Hepatocyte (in vitro differentiated cells): ENCODE results near the gene CDCP1. TPM values are rescaled to one million over a fixed set of nuclear protein-coding genes. Genes with fewer than 3 reads are reported as not detected.

Source experiments
- DNase-seq: peaks from one replicate; pipeline ENCODE4 v3.0.0-alpha.2; 2016; ENCODE audit warnings: low spot score
- H2AFZ ChIP-seq: fragments of 200-600 bp; sonication (generic); 2 replicates; pipeline ENCODE4 v1.6.0; 2016; ENCODE audit warnings: antibody characterized with exemption, mild to moderate bottlenecking
- H3K27ac ChIP-seq: fragments of 200-600 bp; sonication (generic); 2 replicates; pipeline ENCODE4 v1.5.1; 2016; ENCODE audit warnings: mild to moderate bottlenecking
- H3K27me3 ChIP-seq: fragments of 200-600 bp; sonication (generic); 2 replicates; pipeline ENCODE4 v1.6.1; 2016
- H3K36me3 ChIP-seq: fragments of 200-600 bp; sonication (generic); replicated peaks from 2 replicates; pipeline ENCODE4 v1.5.1; 2016; ENCODE audit warnings: low read depth; ENCODE audit not compliant: insufficient read depth
- H3K4me1 ChIP-seq: fragments of 200-600 bp; sonication (generic); 2 replicates; pipeline ENCODE4 v1.5.1; 2016; ENCODE audit warnings: mild to moderate bottlenecking, moderate library complexity; ENCODE audit not compliant: insufficient read depth
- H3K4me2 ChIP-seq: fragments of 200-600 bp; sonication (generic); 2 replicates; pipeline ENCODE4 v1.6.0; 2016
- H3K4me3 ChIP-seq: fragments of 200-600 bp; sonication (generic); 2 replicates; pipeline ENCODE4 v1.5.1; 2016; ENCODE audit warnings: mild to moderate bottlenecking
- H3K79me2 ChIP-seq: fragments of 200-600 bp; sonication (generic); 2 replicates; pipeline ENCODE4 v1.6.0; 2017; ENCODE audit warnings: mild to moderate bottlenecking
- H3K9me2 ChIP-seq: fragments of 200-600 bp; sonication (generic); replicated peaks from 2 replicates; pipeline ENCODE4 v1.6.0; 2017; ENCODE audit warnings: mild to moderate bottlenecking; ENCODE audit not compliant: insufficient read depth
- H3K9me3 ChIP-seq: fragments of 200-600 bp; sonication (generic); 2 replicates; pipeline ENCODE4 v1.5.1; 2016; ENCODE audit warnings: low read depth, mild to moderate bottlenecking
- H4K20me1 ChIP-seq: fragments of 200-600 bp; sonication (generic); 2 replicates; pipeline ENCODE4 v1.6.0; 2016; ENCODE audit warnings: mild to moderate bottlenecking; ENCODE audit not compliant: insufficient read depth, poor library complexity, severe bottlenecking
- EZH2 ChIP-seq: fragments of 200-600 bp; sonication (generic); IDR thresholded peaks from 2 replicates; pipeline ENCODE4 v1.6.1; 2016; ENCODE audit warnings: antibody characterized with exemption, mild to moderate bottlenecking, borderline replicate concordance
- EZH2phosphoT487 ChIP-seq: fragments of 200-600 bp; sonication (generic); IDR thresholded peaks from one replicate; pipeline ENCODE4 v1.6.1; 2018; ENCODE audit warnings: antibody characterized with exemption, mild to moderate bottlenecking, low read depth, moderate library complexity; ENCODE audit not compliant: unreplicated experiment, severe bottlenecking
- WGBS: methylation state at CpG from one replicate; pipeline ENCODE4 v1.1.6; 2016; ENCODE audit warnings: low lambda C conversion rate; ENCODE audit errors: missing lambda C conversion rate; 5-methylcytosine and 5-hydroxymethylcytosine counted together
- polyA plus RNA-seq: library from polyadenylated mRNA; unstranded; fragments of >200 nt; fragmentation: Nextera tagmentation; extraction: Ambion mirVana; gene quantifications from 2 replicates; pipeline ENCODE4 v1.2.1, GENCODE V29; 2016
- total RNA-seq: library from RNA; depleted of rRNA; stranded (reverse); fragments of >200 nt; gene quantifications from 2 replicates; pipeline ENCODE4 v1.2.3, GENCODE V29; 2014
- TF ChIP-seq, protein P1 (sequence below): fragments of 200-600 bp; sonication (generic); IDR thresholded peaks from 2 replicates; pipeline ENCODE4 v1.5.1; 2016; ENCODE audit warnings: antibody characterized with exemption, mild to moderate bottlenecking; ENCODE audit not compliant: poor library complexity

CDCP1 gene
- total and polyA plus RNA-seq, 2 experiments from 2014 or later = 4.8 to 7.0 TPM

DNA sequence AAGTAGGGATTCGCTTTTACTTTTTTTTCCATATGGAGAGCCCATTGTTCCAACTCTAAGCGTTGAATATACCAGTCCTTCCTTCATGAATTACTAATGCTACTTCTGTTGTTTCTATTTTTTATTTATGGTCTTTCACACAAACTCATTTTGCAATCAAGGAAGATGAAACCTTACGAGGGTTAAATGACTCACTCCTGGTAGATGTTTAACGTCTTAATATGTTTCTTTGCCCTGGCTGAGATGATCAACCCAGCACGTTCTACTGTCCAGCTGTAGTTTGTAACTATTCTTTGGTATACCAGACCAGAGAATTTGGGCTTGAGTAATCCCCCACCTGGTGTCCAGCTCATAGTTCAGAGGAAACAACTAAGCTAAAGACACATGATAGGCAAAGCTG is 23.1 kb downstream of the CDCP1 start:
- no peak overlapping the region for H2AFZ ChIP-seq
- 60% methylated on average over 5 of the region's 5 CpGs for WGBS
- H4K20me1 ChIP-seq = no peaks in the 10 kb centered on the region
- peak overlapping the region; percentile 82 for H3K27ac ChIP-seq
- peaks cover 2% of the 10 kb centered on the region for H3K79me2 ChIP-seq
- peak; percentile 54 for DNase-seq
- no peaks in the 10 kb centered on the region for H3K9me2 ChIP-seq
- TF ChIP-seq EZH2 (no peak), EZH2phosphoT487 (no peak)
- TF ChIP-seq, protein P1, sequence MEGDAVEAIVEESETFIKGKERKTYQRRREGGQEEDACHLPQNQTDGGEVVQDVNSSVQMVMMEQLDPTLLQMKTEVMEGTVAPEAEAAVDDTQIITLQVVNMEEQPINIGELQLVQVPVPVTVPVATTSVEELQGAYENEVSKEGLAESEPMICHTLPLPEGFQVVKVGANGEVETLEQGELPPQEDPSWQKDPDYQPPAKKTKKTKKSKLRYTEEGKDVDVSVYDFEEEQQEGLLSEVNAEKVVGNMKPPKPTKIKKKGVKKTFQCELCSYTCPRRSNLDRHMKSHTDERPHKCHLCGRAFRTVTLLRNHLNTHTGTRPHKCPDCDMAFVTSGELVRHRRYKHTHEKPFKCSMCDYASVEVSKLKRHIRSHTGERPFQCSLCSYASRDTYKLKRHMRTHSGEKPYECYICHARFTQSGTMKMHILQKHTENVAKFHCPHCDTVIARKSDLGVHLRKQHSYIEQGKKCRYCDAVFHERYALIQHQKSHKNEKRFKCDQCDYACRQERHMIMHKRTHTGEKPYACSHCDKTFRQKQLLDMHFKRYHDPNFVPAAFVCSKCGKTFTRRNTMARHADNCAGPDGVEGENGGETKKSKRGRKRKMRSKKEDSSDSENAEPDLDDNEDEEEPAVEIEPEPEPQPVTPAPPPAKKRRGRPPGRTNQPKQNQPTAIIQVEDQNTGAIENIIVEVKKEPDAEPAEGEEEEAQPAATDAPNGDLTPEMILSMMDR = no peak
- H3K4me2 ChIP-seq = peak overlapping the region; percentile 50
- H3K9me3 ChIP-seq = no peaks in the 10 kb centered on the region
- no peaks in the 10 kb centered on the region for H3K36me3 ChIP-seq
- H3K4me3 ChIP-seq = no peak overlapping the region
- H3K27me3 ChIP-seq = no peaks in the 10 kb centered on the region
- peaks cover 18% of the 10 kb centered on the region for H3K4me1 ChIP-seq

DNA sequence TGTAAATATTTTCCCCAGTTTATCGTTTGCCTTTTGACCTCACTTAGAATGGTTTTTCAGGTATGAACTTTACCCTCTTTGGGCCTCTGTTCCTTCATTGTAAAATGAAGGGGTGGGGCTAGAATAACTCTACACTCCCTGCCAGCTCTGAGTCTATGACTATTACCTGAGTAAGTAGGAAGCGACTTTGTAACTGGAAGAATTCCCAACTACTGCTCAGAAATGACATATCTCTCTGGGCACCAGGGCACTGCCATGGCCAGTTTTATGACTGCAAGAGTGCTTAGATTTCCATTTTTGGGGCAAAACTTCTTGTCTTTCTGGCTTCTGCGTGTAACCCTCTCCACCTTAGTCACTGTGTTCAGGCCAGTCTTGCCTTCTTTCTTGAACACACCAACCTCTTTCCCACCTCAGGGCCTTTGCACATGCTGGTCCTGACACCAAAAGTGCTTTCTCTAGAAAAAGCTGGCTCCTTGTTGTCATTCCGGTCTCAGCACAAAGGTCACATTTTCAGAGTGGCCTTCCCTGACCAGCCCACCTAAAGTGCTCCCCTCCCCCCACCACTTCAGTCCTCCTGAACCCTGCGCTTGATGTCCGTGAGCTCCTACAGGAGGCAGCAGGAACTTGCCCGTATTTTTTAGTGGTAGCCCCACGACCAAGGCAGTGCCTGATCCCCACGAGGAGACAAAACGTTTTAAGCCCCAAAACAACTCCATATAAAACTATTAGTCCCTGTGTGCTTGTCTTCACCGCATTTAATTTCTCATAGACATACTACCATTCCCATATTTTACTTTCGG is 25.6 kb downstream of the CDCP1 start:
- peak overlapping the region; percentile 88 for H3K27ac ChIP-seq

DNA sequence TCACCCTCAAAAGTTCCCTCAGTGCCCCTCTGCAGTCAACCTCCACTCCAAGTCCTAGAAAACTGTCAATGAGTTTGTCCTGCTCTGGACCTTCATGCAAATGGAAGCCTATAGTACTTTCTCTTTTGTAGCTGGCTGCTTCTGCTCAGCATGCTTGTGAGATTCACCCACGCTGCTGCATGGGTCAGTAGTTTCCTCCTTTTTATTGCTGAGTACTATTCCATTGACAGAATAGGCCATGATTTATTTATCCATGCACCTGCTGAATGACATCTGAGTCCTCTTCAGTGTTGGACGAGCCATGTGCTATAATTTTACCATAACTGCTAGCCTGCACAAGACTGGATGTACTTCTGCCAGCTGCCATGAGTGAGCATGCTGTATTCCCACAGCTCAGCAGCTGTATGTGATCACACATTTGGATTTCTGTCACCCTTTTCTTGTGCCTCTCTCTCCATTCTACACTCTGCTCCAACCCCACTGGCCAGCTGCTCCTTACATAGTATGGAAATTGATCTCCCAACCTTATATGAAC is 26.3 kb downstream of the CDCP1 start:
- DNase-seq = no peak
- Histone ChIP-seq H3K4me3 (no peak overlapping the region), H3K9me2 (no peaks in the 10 kb centered on the region), H3K27ac (peak overlapping the region; percentile 88), H3K4me1 (peaks cover 18% of the 10 kb centered on the region), H4K20me1 (no peaks in the 10 kb centered on the region), H3K4me2 (peak overlapping the region; percentile 29), H3K9me3 (no peaks in the 10 kb centered on the region), H3K27me3 (no peaks in the 10 kb centered on the region), H3K79me2 (no peaks in the 10 kb centered on the region), H2AFZ (no peak overlapping the region), H3K36me3 (no peaks in the 10 kb centered on the region)
- WGBS = 75% methylated on average over 2 of the region's 2 CpGs
- TF ChIP-seq, protein P1 = no peak
- TF ChIP-seq EZH2 (no peak), EZH2phosphoT487 (no peak)

More for the DNA sequence above, 25.6 kb downstream of the CDCP1 start:
- peaks cover 18% of the 10 kb centered on the region for H3K4me1 ChIP-seq
- H3K27me3 ChIP-seq = no peaks in the 10 kb centered on the region
- WGBS = 83% methylated on average over 12 of the region's 12 CpGs
- TF ChIP-seq EZH2 (no peak), EZH2phosphoT487 (no peak)
- TF ChIP-seq, protein P1 = no peak
- no peaks in the 10 kb centered on the region for H3K9me3 ChIP-seq
- H4K20me1 ChIP-seq = no peaks in the 10 kb centered on the region
- peak; percentile 70 for DNase-seq
- no peaks in the 10 kb centered on the region for H3K9me2 ChIP-seq
- H3K4me3 ChIP-seq = no peak overlapping the region
- no peaks in the 10 kb centered on the region for H3K79me2 ChIP-seq
- H3K4me2 ChIP-seq = peak overlapping the region; percentile 29
- no peak overlapping the region for H2AFZ ChIP-seq
- H3K36me3 ChIP-seq = no peaks in the 10 kb centered on the region
